Chondrocyte (in vitro differentiated cells): ENCODE results near the gene KIAA1217. TPM values are rescaled to one million over a fixed set of nuclear protein-coding genes. Genes with fewer than 3 reads are reported as not detected.

Experiments used
- DNase-seq: peaks from one replicate; pipeline ENCODE4 v3.0.0; 2021; ENCODE audit warnings: mixed read lengths, low spot score
- H3K27ac Mint-ChIP-seq: one replicate; pipeline ENCODE4 v1.8.0; 2021; ENCODE audit warnings: mild to moderate bottlenecking, moderate library complexity, mixed read lengths; ENCODE audit not compliant: unreplicated experiment
- H3K27me3 Mint-ChIP-seq: 2 replicates; pipeline ENCODE4 v1.8.0; 2021; ENCODE audit warnings: low read depth, mixed read lengths
- H3K36me3 Mint-ChIP-seq: 2 replicates; pipeline ENCODE4 v1.8.0; 2021; ENCODE audit warnings: low read depth, mixed read lengths
- H3K4me1 Mint-ChIP-seq: 2 replicates; pipeline ENCODE4 v1.8.0; 2021; ENCODE audit warnings: low read depth, mild to moderate bottlenecking, mixed read lengths
- H3K4me3 Mint-ChIP-seq: one replicate; pipeline ENCODE4 v1.8.0; 2021; ENCODE audit warnings: mild to moderate bottlenecking, moderate library complexity, mixed read lengths; ENCODE audit not compliant: unreplicated experiment
- H3K9me3 Mint-ChIP-seq: 2 replicates; pipeline ENCODE4 v1.8.0; 2021; ENCODE audit warnings: low read depth, mixed read lengths
- total RNA-seq: library from RNA; stranded (reverse); gene quantifications from 3 replicates; pipeline ENCODE4 v1.2.1, GENCODE V29; 2021
- TF ChIP-seq, protein P1 (sequence below): fragments of 200-600 bp; sonication (generic); IDR thresholded peaks from 2 replicates; pipeline ENCODE4 v1.5.0; 2021; ENCODE audit warnings: antibody characterized with exemption, mild to moderate bottlenecking, moderate library complexity

KIAA1217 gene
- total RNA-seq, 1 donor from 2014 or later: 13.2 TPM

DNA sequence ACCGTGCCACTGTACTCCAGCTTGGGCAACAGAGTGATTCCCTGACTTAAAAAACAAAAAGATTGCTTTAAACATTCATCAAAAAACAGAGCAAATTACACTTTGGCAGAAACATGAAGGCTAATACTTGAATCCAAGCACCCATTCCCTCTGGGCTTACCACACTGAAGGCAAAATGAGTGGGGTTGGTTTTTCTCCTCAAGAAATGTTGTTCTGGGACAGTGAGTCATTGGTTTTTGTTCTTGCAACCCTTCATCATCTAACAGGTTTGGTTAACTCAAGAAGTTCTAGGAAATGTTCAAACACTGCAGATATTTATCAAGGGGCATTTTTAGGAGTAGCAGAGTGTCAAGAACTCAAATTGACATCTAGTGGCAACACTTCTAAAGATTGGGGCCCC, 60.5 kb downstream of the KIAA1217 start:
- H3K27me3 Mint-ChIP-seq: no peaks in the 10 kb centered on the region
- no peak overlapping the region for H3K27ac Mint-ChIP-seq
- peaks cover 4% of the 10 kb centered on the region for H3K4me1 Mint-ChIP-seq
- TF ChIP-seq, protein P1, sequence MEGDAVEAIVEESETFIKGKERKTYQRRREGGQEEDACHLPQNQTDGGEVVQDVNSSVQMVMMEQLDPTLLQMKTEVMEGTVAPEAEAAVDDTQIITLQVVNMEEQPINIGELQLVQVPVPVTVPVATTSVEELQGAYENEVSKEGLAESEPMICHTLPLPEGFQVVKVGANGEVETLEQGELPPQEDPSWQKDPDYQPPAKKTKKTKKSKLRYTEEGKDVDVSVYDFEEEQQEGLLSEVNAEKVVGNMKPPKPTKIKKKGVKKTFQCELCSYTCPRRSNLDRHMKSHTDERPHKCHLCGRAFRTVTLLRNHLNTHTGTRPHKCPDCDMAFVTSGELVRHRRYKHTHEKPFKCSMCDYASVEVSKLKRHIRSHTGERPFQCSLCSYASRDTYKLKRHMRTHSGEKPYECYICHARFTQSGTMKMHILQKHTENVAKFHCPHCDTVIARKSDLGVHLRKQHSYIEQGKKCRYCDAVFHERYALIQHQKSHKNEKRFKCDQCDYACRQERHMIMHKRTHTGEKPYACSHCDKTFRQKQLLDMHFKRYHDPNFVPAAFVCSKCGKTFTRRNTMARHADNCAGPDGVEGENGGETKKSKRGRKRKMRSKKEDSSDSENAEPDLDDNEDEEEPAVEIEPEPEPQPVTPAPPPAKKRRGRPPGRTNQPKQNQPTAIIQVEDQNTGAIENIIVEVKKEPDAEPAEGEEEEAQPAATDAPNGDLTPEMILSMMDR: no peak
- H3K4me3 Mint-ChIP-seq: no peak overlapping the region
- DNase-seq: no peak
- H3K36me3 Mint-ChIP-seq: no peaks in the 10 kb centered on the region
- H3K9me3 Mint-ChIP-seq: peaks cover 3% of the 10 kb centered on the region

- no peak for DNase-seq
- Mint-ChIP-seq H3K4me3 (no peak overlapping the region), H3K4me1 (peaks cover 4% of the 10 kb centered on the region), H3K27ac (no peak overlapping the region), H3K9me3 (no peaks in the 10 kb centered on the region), H3K36me3 (no peaks in the 10 kb centered on the region), H3K27me3 (no peaks in the 10 kb centered on the region)
- TF ChIP-seq, protein P1: no peak
Measured at GRCh38 chr10:24272374-24272773, 63.4 kb downstream of the KIAA1217 start.

- H3K4me1 Mint-ChIP-seq: peaks cover 5% of the 10 kb centered on the region
- DNase-seq: no peak
- peaks cover 5% of the 10 kb centered on the region for H3K9me3 Mint-ChIP-seq
- no peak overlapping the region for H3K4me3 Mint-ChIP-seq
- TF ChIP-seq, protein P1: no peak
- H3K27me3 Mint-ChIP-seq: no peaks in the 10 kb centered on the region
- no peaks in the 10 kb centered on the region for H3K36me3 Mint-ChIP-seq
- no peak overlapping the region for H3K27ac Mint-ChIP-seq
Measured at GRCh38 chr10:24277277-24277676, 68.3 kb downstream of the KIAA1217 start.

DNA sequence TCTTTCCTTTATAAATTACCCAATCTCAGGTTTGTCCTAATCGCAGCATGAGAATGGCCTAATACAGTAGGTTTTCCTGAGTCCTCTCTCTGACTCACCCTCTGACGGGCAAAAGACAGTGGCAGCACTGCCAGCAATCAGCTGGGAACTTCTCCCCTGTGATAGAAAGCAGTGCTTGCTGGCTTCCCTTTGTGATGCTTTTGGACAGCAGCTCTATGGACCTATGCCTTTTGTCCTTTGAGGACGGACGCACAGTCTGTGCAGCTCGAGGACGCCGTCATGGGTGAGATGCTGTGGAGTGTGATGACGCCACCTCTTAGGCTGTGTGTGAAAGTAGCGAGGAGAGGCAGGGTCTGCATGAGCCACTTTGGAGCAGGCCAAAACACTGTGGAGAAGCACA, 68.8 kb downstream of the KIAA1217 start:
- Mint-ChIP-seq H3K9me3 (peaks cover 7% of the 10 kb centered on the region), H3K27me3 (no peaks in the 10 kb centered on the region), H3K27ac (no peak overlapping the region), H3K36me3 (no peaks in the 10 kb centered on the region), H3K4me1 (peaks cover 3% of the 10 kb centered on the region), H3K4me3 (no peak overlapping the region)
- TF ChIP-seq, protein P1: no peak
- no peak for DNase-seq

DNA sequence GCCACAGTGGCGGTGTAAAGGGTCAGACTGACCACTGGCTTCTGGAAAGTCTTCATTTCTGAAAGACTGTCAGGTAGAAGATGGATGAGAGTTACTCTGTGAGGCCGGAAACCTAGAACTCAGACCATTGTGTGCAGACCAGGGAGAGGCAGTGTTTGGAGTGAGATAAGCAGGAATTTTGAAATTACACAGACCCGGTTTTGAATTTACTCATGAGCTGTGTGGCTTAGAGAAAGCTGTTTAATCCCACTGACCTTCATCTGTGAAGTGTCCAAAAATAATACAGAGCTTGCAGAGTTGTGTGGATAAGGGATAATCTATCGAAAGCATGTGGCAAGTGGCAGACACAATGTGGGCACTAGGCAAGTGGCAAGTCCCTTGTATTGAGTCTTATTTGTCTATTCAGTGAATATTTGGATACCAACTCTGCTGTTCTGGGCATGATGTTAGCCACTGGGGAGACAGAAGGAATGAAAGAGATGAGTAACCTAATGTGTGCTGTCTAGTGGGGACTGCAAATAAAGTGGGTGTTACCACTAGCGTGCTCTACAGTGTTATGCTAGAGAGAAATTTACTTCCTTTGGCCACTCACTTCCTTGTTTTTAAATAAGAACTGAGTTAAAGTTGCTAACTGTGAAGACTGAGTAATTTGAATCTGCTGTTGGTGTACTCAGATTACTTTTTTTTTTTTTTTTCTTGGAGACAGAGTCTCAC, 69.4 kb downstream of the KIAA1217 start:
- Mint-ChIP-seq H3K27ac (peak overlapping the region; percentile 9), H3K9me3 (peaks cover 7% of the 10 kb centered on the region), H3K4me1 (peaks cover 3% of the 10 kb centered on the region), H3K27me3 (no peaks in the 10 kb centered on the region), H3K36me3 (no peaks in the 10 kb centered on the region), H3K4me3 (no peak overlapping the region)
- DNase-seq: no peak
- TF ChIP-seq, protein P1: no peak
